HG02798 (cell line): ENCODE data around the gene ZNF169.
"Not testable (repeated sequence)": the region's sequence is repeated elsewhere in the genome, so short reads cannot be mapped to it uniquely, and the experiment has no call there.

ENCODE experiments used
- ATAC-seq: cut with Tn5 transposase; IDR thresholded peaks from one replicate; pipeline ENCODE4 v1.9.1; 2021; ENCODE audit warnings: mild to moderate bottlenecking; ENCODE audit not compliant: unreplicated experiment, poor library complexity

ZNF169 gene

GRCh38 chr9:94281101-94281500 is 22.0 kb downstream of the ZNF169 start:
- ATAC-seq, result no peak

GRCh38 chr9:94286116-94286515 is 27.0 kb downstream of the ZNF169 start:
- ATAC-seq, result no peak

- no peak for ATAC-seq
These were observed 28.9 kb downstream of the ZNF169 start for GRCh38 chr9:94287877-94288513.

- ATAC-seq, result no peak
These were observed 30.6 kb downstream of the ZNF169 start for GRCh38 chr9:94289691-94290090.

GRCh38 chr9:94298949-94299599 is 40.0 kb downstream of the ZNF169 start:
- ATAC-seq, result no peak

- no peak for ATAC-seq
These were observed 41.6 kb downstream of the ZNF169 start for GRCh38 chr9:94300470-94301301.

GRCh38 chr9:94301583-94301982 is 42.5 kb downstream of the ZNF169 start:
- ATAC-seq, result no peak

GRCh38 chr9:94302426-94302825 is 43.3 kb downstream of the ZNF169 start:
- no peak for ATAC-seq

- no peak for ATAC-seq
These were observed 44.2 kb downstream of the ZNF169 start for GRCh38 chr9:94303321-94303720.

- ATAC-seq, result not testable (repeated sequence)
These were observed 56.2 kb downstream of the ZNF169 start for GRCh38 chr9:94315034-94315984.

GRCh38 chr9:94316236-94316635 is 57.1 kb downstream of the ZNF169 start:
- ATAC-seq, result not testable (repeated sequence)

GRCh38 chr9:94317949-94318657 is 59.0 kb downstream of the ZNF169 start:
- not testable (repeated sequence) for ATAC-seq

- ATAC-seq, result not testable (repeated sequence)
These were observed 63.3 kb downstream of the ZNF169 start for GRCh38 chr9:94322342-94322940.

- not testable (repeated sequence) for ATAC-seq
These were observed 64.2 kb downstream of the ZNF169 start for GRCh38 chr9:94323153-94323798.

- not testable (repeated sequence) for ATAC-seq
These were observed 66.5 kb downstream of the ZNF169 start for GRCh38 chr9:94325583-94325982.

- ATAC-seq, result not testable (repeated sequence)
These were observed 69.4 kb downstream of the ZNF169 start, which contains the start of gene NUTM2F for GRCh38 chr9:94328544-94328943. NUTM2F (minus strand) TSS chr9:94328644; CDS start chr9:94328623, 21 bp downstream.

- ATAC-seq, result not testable (repeated sequence)
These were observed 77.3 kb downstream of the ZNF169 start for GRCh38 chr9:94336445-94336844.

- ATAC-seq, result not testable (repeated sequence)
These were observed 79.6 kb downstream of the ZNF169 start for GRCh38 chr9:94338723-94339122.
